ENCODE measurements around the gene MAGI1.
"Not testable (repeated sequence)": the region's sequence is repeated elsewhere in the genome, so short reads cannot be mapped to it uniquely, and the experiment has no call there.

MAGI1 gene

DNA sequence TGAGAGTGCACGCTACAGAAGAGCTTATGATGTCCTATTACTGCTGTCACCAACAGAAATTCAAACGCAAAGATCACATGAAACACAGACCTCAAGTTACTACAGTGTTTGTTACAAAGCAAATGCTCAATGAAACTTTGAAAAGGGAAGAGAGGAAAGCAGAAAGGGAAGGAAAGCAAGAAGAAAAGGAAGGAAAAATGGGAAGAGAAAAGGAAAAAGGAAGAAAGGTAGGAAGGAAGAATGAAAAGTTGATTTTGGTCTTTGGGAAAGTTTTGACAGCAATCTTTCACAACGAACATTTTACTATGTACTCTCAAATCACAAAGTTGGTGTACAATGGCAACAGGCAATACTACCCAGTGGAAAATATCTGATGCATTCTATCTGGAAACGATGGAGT lies 514.8 kb downstream of the MAGI1 start:
- DNase-seq (ENCODE audit: low spot score): no peak

DNA sequence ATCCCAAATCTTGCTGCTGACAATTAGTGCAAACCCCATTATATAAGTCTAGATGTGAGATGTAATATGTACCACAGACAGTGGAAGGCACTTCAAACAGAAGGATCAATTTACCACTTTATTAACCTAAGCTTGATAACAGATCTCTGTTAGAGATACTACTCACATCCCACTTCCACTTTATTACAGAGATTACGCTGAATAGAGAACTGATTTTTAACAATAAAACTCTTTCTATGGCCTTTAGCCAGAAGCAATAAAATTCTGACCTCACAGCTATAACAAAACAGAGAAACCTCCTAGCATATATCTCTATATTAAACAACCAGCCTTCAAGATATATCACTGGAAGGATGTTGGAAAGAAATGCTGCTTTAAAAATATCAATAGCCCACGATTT lies 517.7 kb downstream of the MAGI1 start:
- no peak for DNase-seq (ENCODE audit: low spot score)

DNA sequence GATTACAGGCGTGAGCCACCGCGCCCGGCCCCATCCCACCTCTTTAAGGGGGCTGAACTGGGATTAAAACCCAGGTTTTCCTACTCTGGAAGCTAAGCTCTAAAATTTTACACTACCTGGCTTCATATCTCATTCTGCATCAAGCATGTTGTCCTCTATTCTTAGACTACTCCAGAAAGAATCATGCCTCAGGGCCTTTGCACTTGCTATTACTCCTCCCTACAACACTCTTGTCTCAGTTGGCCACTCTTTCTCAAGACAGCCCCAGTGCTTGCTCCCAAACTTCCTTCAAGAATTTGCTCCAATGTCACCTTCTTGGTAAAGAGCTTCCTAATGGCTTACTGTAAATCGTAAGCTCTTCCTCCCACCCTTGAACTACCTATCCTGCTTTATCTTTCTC lies 521.7 kb downstream of the MAGI1 start:
- no peak for DNase-seq (ENCODE audit: low spot score)

DNA sequence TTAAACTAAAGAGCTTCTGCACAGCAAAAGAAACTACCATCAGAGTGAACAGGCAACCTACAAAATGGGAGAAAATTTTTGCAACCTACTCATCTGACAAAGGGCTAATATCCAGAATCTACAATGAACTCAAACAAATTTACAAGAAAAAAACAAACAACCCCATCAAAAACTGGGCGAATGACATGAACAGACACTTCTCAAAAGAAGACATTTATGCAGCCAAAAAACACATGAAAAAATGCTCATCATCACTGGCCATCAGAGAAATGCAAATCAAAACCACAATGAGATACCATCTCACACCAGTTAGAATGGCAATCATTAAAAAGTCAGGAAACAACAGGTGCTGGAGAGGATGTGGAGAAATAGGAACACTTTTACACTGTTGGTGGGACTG lies 524.4 kb downstream of the MAGI1 start:
- DNase-seq (ENCODE audit: low spot score): not testable (repeated sequence)

DNA sequence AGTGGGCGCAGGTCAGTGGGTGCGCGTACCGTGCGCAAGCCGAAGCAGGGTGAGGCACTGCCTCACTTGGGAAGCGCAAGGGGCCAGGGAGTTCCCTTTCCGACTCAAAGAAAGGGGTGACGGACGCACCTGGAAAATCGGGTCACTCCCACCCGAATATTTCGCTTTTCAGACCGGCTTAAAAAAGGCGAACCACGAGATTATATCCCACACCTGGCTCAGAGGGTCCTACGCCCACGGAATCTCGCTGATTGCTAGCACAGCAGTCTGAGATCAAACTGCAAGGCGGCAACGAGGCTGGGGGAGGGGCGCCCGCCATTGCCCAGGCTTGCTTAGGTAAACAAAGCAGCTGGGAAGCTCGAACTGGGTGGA lies 529.3 kb downstream of the MAGI1 start:
- not testable (repeated sequence) for DNase-seq (ENCODE audit: low spot score)

DNA sequence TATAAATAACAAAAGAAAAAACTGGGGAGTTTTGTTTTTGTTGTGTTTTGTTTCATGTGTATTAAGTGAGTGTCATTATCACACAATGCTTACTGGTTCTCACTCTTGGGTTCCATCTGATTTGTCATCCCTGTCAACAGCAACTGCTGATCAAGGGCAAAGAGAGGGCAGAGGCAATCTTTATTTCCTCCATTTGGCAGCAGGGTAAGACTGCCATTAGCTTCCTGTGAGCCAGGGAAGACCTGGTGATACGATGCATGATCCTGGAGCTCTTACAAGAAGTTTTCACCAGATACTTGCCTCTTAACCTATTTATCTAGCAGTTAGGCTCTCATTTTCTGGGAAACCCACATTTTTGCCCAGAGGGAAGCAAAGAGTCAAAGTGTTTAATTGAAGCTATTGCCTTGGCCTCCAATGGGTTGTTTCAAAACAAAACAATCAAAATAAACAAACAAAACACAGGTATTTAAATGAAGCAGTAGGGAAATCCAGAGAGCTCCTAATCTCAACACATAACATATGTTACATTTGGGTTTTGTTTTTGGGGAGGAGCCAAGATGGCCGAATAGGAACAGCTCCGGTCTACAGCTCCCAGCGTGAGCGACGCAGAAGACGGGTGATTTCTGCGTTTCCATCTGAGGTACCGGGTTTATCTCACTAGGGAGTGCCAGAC lies 529.8 kb downstream of the MAGI1 start:
- no peak for DNase-seq (ENCODE audit: low spot score)

DNA sequence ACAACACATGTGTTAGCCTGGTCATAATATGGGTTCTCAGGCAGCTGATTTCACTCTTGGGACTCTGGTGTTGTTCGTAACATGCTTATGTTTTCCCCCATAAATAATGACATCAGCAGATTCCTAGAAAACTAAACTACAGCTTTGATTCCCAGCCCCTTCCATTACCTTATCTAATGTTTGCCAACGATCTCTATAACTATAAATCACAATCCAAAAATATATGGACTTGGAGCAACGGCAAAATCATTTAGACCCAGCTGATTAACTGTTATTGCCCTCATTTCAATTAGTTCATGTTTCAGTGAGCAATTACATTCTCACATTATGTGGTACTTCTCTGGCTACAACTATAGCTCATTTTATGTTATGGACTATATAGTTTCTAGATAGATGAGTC lies 531.3 kb downstream of the MAGI1 start:
- no peak for DNase-seq (ENCODE audit: low spot score)

DNA sequence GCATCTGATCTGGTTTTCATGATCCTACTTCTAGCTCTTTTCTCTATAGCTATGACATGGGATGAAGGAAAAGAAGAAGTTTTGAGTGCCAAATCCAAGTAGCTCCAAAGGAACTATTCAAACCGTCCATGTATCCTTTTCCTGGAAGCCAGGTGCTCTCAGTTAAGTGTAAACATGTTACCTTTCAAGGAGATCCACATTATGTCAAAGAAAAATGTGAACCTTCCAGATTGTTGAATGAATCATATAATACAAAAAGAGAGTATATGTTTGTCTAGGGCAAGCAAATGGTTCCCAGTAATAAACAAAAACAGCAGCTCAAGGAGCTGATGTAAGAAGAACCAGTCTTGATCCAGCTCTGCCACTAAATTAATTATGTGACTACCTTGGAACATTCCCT lies 534.9 kb downstream of the MAGI1 start:
- no peak for DNase-seq (ENCODE audit: low spot score)

DNA sequence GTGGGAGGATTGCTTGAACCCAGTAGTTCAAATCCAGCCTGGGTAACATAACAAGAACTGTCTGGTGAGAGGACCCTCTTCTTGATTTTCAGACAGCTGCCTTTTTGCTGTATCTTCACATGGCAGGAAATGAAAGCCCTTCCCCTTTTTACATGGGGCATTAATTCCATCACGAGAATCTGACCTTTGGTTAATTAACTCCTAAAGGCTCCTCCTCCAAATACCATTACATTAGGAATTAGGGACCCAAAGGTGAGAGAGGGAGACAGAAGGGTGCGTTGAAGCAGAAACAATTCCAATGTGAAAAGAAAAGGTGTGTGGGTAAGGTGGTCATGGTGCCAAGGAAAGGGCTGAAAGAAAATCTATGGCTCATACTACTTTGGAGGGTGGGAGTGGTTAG lies 536.2 kb downstream of the MAGI1 start:
- DNase-seq (ENCODE audit: low spot score): no peak

DNA sequence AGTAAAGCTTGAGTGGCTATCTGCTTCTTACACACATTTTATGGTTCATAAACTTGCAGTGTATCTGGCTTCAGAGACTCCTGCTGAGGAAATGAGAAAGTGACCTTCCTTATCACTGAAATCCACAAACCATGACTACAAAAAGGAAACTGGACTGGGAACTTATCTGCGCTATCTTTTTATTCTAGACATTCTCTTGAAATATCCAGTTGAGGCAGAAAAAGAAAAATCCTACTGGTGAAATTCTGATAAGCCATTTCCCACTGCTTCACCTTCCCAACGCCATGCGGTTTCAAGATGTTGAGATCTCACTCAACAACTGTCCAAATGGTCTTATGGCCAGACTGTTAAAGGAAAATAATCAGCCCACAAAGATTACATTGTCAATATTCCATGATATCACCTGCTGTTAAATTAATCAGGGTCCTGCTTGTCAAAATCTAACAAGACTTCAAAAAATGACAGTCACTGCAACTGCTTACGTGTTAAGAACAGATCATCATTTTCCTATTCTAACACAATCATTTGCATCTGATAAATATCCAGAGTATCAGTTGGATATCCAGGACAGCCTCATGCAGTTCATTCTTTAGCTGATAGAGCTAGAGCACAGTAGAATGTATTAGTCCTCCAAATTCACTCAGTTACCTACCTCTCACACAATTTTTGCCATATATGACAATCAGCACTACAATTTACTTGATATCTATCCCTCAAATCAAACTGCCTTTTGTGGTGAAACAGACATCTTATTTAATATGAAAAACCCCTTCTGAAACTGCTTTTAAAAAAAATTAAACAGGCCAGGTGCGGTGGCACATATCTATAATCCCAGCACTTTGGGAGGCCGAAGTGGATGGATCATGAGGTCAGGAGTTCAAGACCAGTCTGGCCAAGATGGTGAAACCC lies 538.1 kb downstream of the MAGI1 start:
- DNase-seq (ENCODE audit: low spot score): no peak

DNA sequence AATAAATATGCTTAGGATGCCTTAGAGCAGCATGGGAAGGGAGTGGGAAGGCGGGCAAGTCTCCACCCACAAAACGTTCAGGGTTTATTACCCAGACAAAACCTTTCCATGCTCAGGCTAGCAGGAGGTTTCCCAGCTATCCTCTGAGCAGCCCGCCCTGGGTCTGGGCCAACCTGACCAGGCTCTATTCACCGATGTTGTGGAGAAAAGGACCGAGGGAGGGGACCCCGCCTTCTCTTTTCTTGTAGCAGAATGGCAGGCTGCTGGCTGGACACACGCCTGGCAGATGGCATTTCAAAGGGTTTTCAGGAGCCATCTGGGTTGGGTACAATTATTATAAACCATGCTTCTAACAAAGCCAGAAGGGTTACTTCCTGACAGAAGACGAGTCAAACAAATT lies 540.9 kb downstream of the MAGI1 start:
- peak; percentile 61 for DNase-seq (ENCODE audit: low spot score)

DNA sequence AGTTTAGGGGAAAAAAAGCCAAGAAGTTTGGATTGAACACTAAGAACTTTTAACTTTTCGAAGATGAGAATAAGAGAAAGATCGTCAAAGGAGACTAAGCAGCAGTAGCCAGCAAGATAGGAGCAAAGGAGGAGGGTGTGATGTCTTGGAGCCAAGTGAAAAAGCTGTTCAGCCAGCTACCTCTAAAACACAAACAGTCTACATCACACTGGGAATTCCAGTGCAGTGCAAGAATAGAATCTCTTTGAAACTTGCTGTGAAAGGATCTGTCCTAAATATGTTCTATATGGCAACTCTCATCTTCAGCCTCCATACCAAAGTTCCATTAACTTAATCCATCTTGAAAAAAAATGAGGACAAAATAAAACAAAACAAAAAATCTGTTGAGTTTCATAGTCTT lies 541.5 kb downstream of the MAGI1 start:
- DNase-seq (ENCODE audit: low spot score): no peak

DNA sequence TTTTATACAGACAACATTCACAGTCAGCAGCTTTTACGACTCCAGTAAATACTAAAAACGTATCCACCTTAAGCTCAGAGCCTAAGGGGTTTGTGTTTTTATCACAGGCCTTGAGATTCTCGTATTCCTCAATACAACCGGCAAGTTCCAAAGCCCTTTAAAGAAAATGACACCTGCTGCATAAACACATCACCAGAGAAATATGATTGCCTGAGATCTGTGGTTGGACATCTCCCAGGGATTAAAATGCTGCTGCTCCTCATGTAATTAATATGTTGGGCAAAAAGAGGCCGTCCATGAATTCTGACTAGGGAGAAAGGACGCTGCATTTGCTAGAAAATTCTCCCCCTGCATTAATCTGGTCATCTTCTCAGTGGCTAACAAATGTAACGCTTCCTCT lies 544.8 kb downstream of the MAGI1 start:
- DNase-seq (ENCODE audit: low spot score): no peak

DNA sequence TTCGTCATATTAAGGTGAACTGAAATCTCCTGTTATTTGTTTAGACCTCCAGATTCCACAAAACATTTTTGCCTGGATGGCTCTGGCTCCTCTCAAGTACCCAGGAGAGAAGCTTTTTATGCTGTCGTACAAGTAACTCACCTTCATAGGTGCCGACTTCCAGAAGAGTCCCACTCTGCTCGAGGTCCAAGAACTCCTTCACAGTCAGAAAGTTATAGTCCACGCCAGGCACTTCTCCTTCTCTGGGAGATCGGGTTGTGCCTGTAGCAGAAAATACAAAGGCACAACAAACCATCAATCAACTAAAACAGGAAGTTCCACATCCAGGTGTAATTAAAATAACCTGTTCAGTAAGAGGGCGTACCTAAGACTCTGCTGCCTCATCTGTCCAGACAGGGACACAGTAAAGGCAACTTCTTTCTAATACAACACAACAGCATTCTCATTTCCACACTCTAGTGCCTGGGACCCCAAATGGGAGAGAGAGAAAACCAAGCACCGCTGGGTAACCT lies 545.3 kb downstream of the MAGI1 start:
- DNase-seq (ENCODE audit: low spot score): no peak

DNA sequence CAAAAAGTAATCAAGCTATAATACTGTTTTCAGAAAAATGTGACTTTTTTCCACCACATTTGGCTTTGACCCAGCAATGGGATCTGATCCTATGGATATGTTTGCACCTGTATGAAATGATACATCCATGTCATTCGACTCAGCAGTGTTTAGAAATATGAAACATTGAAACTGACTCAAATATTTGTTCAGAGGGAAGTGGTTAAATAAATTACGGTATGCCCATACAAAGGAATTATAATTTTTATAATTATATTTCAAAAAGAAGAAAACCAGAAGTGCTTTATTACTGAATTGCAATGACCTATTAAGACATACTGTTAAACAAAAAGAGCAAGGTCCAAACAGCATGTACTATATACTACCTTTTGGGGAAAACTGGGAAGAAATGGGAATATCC lies 546.5 kb downstream of the MAGI1 start:
- no peak for DNase-seq (ENCODE audit: low spot score)

DNA sequence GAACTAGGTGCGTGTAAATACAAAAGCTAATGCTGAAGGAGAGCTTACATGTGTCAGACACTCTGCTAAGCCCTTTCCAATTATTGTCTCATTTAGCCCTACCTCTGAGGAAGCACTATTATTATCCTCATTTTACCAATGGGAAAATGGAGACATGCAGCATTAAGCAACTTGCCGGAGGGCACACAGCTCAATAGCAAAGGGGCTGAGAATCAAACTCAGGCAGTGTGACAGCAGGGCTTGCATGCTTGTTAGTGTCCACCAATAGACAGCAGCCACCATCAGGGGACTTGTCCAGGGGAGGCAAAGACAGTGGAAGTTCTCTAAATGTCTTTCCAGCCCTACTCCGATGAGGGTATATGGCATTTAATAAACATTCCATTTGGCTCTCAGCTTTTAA lies 548.6 kb downstream of the MAGI1 start:
- DNase-seq (ENCODE audit: low spot score): no peak

DNA sequence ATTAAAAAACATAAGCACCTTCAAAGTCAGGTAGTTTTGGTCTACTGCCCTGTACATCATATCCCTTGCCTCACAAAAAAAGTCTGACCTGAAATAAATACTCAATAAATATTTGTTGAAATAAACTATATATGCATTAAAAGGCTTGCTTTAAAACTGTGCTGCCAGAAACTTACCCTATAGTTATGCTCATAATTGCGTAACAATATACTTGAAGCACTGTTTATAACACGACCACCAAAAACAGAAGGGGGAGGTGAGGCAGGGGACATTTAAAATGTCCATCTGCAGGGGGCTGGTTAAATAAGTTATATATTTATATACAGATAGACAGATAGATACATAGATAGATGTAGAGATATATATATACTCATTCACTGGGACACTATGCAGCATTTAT lies 549.5 kb downstream of the MAGI1 start:
- DNase-seq (ENCODE audit: low spot score): no peak

DNA sequence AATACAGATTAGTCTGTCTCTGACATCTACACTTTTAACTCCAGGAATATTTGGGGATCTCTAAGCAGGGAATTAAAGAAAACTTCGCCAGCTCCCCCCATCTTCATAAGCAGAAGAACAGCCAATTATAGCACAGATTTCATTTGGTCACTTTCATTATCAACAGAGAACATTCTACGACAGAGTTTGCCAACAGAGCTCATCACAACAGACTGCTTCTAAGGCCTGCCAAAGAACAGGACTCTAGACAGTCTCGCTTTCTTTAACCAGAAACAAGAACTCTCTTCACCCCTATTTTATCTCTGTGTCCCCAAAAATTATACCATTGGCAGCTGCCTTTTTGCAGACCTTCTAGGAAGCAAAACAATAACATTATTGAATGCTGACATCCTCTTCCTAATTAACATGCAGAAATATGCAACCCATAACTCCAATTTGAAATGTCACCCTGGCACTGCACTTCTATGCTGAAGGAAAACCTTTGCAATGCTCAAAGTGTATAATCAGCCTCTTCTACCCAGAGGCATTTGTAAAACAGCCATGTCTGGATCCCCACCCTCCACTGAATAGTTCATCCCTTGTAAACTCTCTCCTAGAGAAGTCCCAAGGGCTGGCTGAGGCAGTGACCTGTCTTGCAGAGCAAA lies 552.8 kb downstream of the MAGI1 start:
- peak; percentile 59 for DNase-seq (ENCODE audit: low spot score)

DNA sequence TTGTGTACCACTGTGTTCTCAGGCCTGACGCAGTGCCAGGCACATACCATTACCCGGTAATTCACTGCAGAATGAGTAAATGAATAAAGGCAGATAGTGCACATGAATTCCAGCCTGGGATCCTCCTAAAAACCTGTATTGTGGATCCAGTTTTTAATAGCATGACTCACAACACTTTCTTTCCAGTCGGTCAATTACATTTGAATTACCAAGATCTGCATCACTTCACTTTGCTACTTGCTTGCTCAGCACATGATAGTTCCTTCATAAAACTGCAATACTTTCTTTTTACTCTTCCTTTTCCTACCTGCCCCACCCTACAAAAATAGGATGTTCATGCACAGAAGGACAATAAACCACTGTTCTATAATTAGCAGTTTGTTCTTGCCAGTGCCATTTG lies 553.8 kb downstream of the MAGI1 start:
- no peak for DNase-seq (ENCODE audit: low spot score)

DNA sequence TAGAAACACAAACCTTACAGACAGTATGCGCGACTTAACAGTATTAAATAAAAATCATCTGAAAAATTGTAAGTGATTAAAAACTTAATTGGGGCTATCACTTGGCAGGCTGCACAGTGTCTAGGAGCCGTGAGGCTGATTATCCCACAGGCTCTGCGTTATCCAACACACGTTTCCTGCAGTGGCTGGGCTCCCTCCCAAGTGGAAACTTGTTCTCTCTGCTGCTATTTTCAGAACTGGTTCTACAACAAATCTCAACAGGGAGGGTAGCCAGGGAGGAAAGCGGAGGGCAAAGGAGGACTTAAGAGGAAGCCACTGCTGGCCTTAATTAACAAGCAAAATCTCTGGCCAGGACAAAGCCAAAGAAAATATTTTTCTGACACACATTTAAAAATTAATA lies 555.2 kb downstream of the MAGI1 start:
- DNase-seq (ENCODE audit: low spot score): peak; percentile 83

DNA sequence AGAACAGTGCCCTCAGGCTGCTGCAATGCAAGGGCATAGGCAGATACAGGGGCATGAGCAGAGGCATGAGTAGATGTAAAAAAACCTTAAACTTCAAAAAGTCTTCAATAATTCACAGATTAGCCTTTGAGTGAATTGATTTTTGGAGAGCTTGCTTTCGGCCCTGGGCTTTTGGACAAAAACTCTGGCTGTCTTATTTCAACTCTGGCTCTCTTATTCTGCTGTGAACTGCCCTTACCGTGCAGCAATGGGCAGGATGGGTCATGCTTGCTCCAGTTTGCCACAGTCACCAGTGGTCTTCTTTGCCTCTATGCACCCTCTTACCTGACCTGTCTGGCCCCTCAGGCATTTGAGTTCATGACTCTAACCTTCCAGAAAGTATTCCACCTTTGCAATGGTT lies 555.7 kb downstream of the MAGI1 start:
- DNase-seq (ENCODE audit: low spot score): no peak

DNA sequence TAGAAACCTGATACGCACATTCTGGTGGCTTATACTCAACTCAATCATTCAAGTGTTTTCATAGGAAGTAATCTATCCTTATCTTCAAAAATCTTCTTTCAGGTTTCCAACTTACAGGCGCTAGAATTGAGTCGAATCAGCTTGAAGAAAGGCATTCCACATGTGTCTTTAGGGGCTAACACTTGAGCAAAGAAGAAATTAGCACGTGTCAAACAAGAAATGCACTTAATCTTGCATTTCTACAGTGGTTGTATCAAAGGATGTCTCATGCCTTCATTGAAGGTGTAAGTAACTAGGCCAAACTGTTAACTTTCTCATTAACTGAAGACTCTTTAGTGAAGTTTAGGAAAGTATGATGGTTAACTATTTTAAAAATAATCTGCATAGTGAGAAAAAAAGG lies 557.6 kb downstream of the MAGI1 start:
- DNase-seq (ENCODE audit: low spot score): no peak

DNA sequence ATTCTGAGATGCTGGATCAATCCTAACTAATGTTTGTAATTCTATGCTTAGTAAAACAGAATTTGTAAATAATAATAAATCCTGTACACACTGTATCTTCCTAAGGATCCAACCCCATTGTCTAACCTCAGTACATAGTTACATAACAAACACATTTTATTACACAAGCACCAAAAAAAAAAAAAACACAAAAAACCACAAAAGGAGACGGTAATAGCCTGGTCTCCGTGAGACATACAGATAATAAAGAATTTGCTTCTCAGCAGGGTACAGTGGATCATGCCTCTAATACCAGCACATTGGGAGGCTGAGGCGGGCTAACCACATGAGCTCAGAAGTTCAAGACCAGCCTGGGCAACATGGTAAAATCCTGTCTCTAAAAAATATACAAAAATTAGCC lies 558.7 kb downstream of the MAGI1 start:
- no peak for DNase-seq (ENCODE audit: low spot score)

Data from Ammon's horn (tissue), 1 donor.